ENCODE results near the gene PFKFB3.

Gene PFKFB3

GRCh38 chr10:6202684-6203330 lies at the start of gene PFKFB3:
Gene PFKFB3 (plus strand): TSS chr10:6202932. CDS start chr10:6203261, 329 bp downstream.
- Histone ChIP-seq H3K4me1 (ENCODE audit: control insufficient read depth, insufficient read depth, low read length, unreplicated experiment) (peaks cover 11% of the 10 kb centered on the region), H3K27me3 (ENCODE audit: insufficient read depth, low read length) (no peaks in the 10 kb centered on the region), H3K27ac (ENCODE audit: low read depth, low read length) (peak within 1 kb of the TSS; percentile 76), H3K36me3 (ENCODE audit: insufficient read depth, low read length) (no peaks in the 10 kb centered on the region), H3K79me2 (ENCODE audit: control insufficient read depth, insufficient read depth, low read length, unreplicated experiment) (peaks cover 25% of the 10 kb centered on the region), H3K4me3 (ENCODE audit: low read depth, low read length) (peak within 1 kb of the TSS; percentile 94), H2AFZ (ENCODE audit: low read length, unreplicated experiment) (peak within 1 kb of the TSS; percentile 71)

- Histone ChIP-seq H2AFZ (ENCODE audit: low read length, unreplicated experiment) (no peak overlapping the region), H3K79me2 (ENCODE audit: control insufficient read depth, insufficient read depth, low read length, unreplicated experiment) (peaks cover 4% of the 10 kb centered on the region), H3K4me3 (ENCODE audit: low read depth, low read length) (no peak overlapping the region), H3K27ac (ENCODE audit: low read depth, low read length) (no peak overlapping the region), H3K27me3 (ENCODE audit: insufficient read depth, low read length) (no peaks in the 10 kb centered on the region), H3K36me3 (ENCODE audit: insufficient read depth, low read length) (no peaks in the 10 kb centered on the region), H3K4me1 (ENCODE audit: control insufficient read depth, insufficient read depth, low read length, unreplicated experiment) (peaks cover 2% of the 10 kb centered on the region)
Measured at GRCh38 chr10:6153845-6154244, 48.9 kb upstream of the PFKFB3 start.

GRCh38 chr10:6154566-6154965 lies 48.2 kb upstream of the PFKFB3 start:
- Histone ChIP-seq H3K27me3 (ENCODE audit: insufficient read depth, low read length) (no peaks in the 10 kb centered on the region), H3K27ac (ENCODE audit: low read depth, low read length) (no peak overlapping the region), H3K79me2 (ENCODE audit: control insufficient read depth, insufficient read depth, low read length, unreplicated experiment) (peaks cover 4% of the 10 kb centered on the region), H3K4me3 (ENCODE audit: low read depth, low read length) (no peak overlapping the region), H3K36me3 (ENCODE audit: insufficient read depth, low read length) (no peaks in the 10 kb centered on the region), H2AFZ (ENCODE audit: low read length, unreplicated experiment) (no peak overlapping the region), H3K4me1 (ENCODE audit: control insufficient read depth, insufficient read depth, low read length, unreplicated experiment) (peaks cover 2% of the 10 kb centered on the region)

- Histone ChIP-seq H3K4me3 (ENCODE audit: low read depth, low read length) (no peak overlapping the region), H2AFZ (ENCODE audit: low read length, unreplicated experiment) (no peak overlapping the region), H3K4me1 (ENCODE audit: control insufficient read depth, insufficient read depth, low read length, unreplicated experiment) (peaks cover 9% of the 10 kb centered on the region), H3K27ac (ENCODE audit: low read depth, low read length) (peak overlapping the region; percentile 90), H3K36me3 (ENCODE audit: insufficient read depth, low read length) (no peaks in the 10 kb centered on the region), H3K27me3 (ENCODE audit: insufficient read depth, low read length) (no peaks in the 10 kb centered on the region), H3K79me2 (ENCODE audit: control insufficient read depth, insufficient read depth, low read length, unreplicated experiment) (peaks cover 4% of the 10 kb centered on the region)
Measured at GRCh38 chr10:6158276-6158675, 44.5 kb upstream of the PFKFB3 start.

- H3K27me3 ChIP-seq (ENCODE audit: insufficient read depth, low read length): no peaks in the 10 kb centered on the region
- H3K4me1 ChIP-seq (ENCODE audit: control insufficient read depth, insufficient read depth, low read length, unreplicated experiment): peaks cover 13% of the 10 kb centered on the region
- H3K79me2 ChIP-seq (ENCODE audit: control insufficient read depth, insufficient read depth, low read length, unreplicated experiment): peaks cover 33% of the 10 kb centered on the region
- H3K27ac ChIP-seq (ENCODE audit: low read depth, low read length): no peak overlapping the region
- H3K4me3 ChIP-seq (ENCODE audit: low read depth, low read length): no peak overlapping the region
- H3K36me3 ChIP-seq (ENCODE audit: insufficient read depth, low read length): no peaks in the 10 kb centered on the region
- H2AFZ ChIP-seq (ENCODE audit: low read length, unreplicated experiment): no peak overlapping the region
Measured at GRCh38 chr10:6161921-6162320, 40.8 kb upstream of the PFKFB3 start.

GRCh38 chr10:6162589-6163356 lies 40.0 kb upstream of the PFKFB3 start:
- Histone ChIP-seq H3K27me3 (ENCODE audit: insufficient read depth, low read length) (no peaks in the 10 kb centered on the region), H3K27ac (ENCODE audit: low read depth, low read length) (no peak overlapping the region; the same call in 1 of the 2 replicates), H2AFZ (ENCODE audit: low read length, unreplicated experiment) (peak overlapping the region; percentile 39), H3K4me1 (ENCODE audit: control insufficient read depth, insufficient read depth, low read length, unreplicated experiment) (peaks cover 13% of the 10 kb centered on the region), H3K4me3 (ENCODE audit: low read depth, low read length) (peak overlapping the region; percentile 87), H3K79me2 (ENCODE audit: control insufficient read depth, insufficient read depth, low read length, unreplicated experiment) (peaks cover 41% of the 10 kb centered on the region), H3K36me3 (ENCODE audit: insufficient read depth, low read length) (no peaks in the 10 kb centered on the region)

- H2AFZ ChIP-seq (ENCODE audit: low read length, unreplicated experiment): peak overlapping the region; percentile 39
- no peaks in the 10 kb centered on the region for H3K36me3 ChIP-seq (ENCODE audit: insufficient read depth, low read length)
- peaks cover 40% of the 10 kb centered on the region for H3K79me2 ChIP-seq (ENCODE audit: control insufficient read depth, insufficient read depth, low read length, unreplicated experiment)
- H3K4me3 ChIP-seq (ENCODE audit: low read depth, low read length): peak overlapping the region; percentile 87
- peak overlapping the region; percentile 71; the same call in 1 of the 2 replicates for H3K27ac ChIP-seq (ENCODE audit: low read depth, low read length)
- H3K4me1 ChIP-seq (ENCODE audit: control insufficient read depth, insufficient read depth, low read length, unreplicated experiment): peaks cover 11% of the 10 kb centered on the region
- no peaks in the 10 kb centered on the region for H3K27me3 ChIP-seq (ENCODE audit: insufficient read depth, low read length)
Measured at GRCh38 chr10:6163364-6164270, 39.1 kb upstream of the PFKFB3 start.

- H3K4me3 ChIP-seq (ENCODE audit: low read depth, low read length): peak overlapping the region; percentile 87
- no peaks in the 10 kb centered on the region for H3K27me3 ChIP-seq (ENCODE audit: insufficient read depth, low read length)
- H3K79me2 ChIP-seq (ENCODE audit: control insufficient read depth, insufficient read depth, low read length, unreplicated experiment): peaks cover 46% of the 10 kb centered on the region
- peak overlapping the region; percentile 71; the same call in 1 of the 2 replicates for H3K27ac ChIP-seq (ENCODE audit: low read depth, low read length)
- no peak overlapping the region for H2AFZ ChIP-seq (ENCODE audit: low read length, unreplicated experiment)
- H3K36me3 ChIP-seq (ENCODE audit: insufficient read depth, low read length): no peaks in the 10 kb centered on the region
- peaks cover 11% of the 10 kb centered on the region for H3K4me1 ChIP-seq (ENCODE audit: control insufficient read depth, insufficient read depth, low read length, unreplicated experiment)
Measured at GRCh38 chr10:6164271-6165095, 38.2 kb upstream of the PFKFB3 start.

- Histone ChIP-seq H2AFZ (ENCODE audit: low read length, unreplicated experiment) (no peak overlapping the region), H3K27ac (ENCODE audit: low read depth, low read length) (no peak overlapping the region), H3K36me3 (ENCODE audit: insufficient read depth, low read length) (no peaks in the 10 kb centered on the region), H3K4me1 (ENCODE audit: control insufficient read depth, insufficient read depth, low read length, unreplicated experiment) (peaks cover 19% of the 10 kb centered on the region), H3K4me3 (ENCODE audit: low read depth, low read length) (peak overlapping the region; percentile 87), H3K27me3 (ENCODE audit: insufficient read depth, low read length) (no peaks in the 10 kb centered on the region), H3K79me2 (ENCODE audit: control insufficient read depth, insufficient read depth, low read length, unreplicated experiment) (peaks cover 51% of the 10 kb centered on the region)
Measured at GRCh38 chr10:6165221-6165725, 37.5 kb upstream of the PFKFB3 start.
